PC-9 (cell line): Measurements from ENCODE around the gene MAP3K5. TPM values are rescaled to one million over a fixed set of nuclear protein-coding genes. Genes with fewer than 3 reads are reported as not detected.

Source experiments
- BruUV-seq: library from RNA; stranded (reverse); fragments of 400-500 nt; replicated peaks from 2 replicates; lab custom pipeline; 2021; lab: Mats Ljungman, UMichigan
- CTCF ChIA-PET: fragments of 300-600 bp; sonication (Branson Sonifier 250); formaldehyde crosslinking; loops from one replicate; lab custom pipeline; 2022; ENCODE audit warnings: antibody characterized with exemption; lab: Charles Lee
- POLR2A ChIA-PET: fragments of 300-600 bp; sonication (Branson Sonifier 250); formaldehyde crosslinking; loops from one replicate; lab custom pipeline; 2022; ENCODE audit warnings: antibody characterized with exemption; ENCODE audit not compliant: unreplicated experiment; lab: Charles Lee
- DNase-seq, 2 experiments: peaks; one replicate each; pipeline versions ENCODE4 v3.0.0 to v3.0.0-alpha.2; 2015 to 2022; ENCODE audit warnings: mixed read lengths in 1 of 2
- H2AFZ ChIP-seq: fragments of 200-600 bp; sonication (generic); 2 replicates; pipeline ENCODE4 v1.8.1; 2017; ENCODE audit warnings: antibody characterized with exemption
- H3F3A ChIP-seq: fragments of 200-600 bp; sonication (generic); 2 replicates; pipeline ENCODE4 v1.8.1; 2017; ENCODE audit warnings: antibody characterized with exemption, mild to moderate bottlenecking, low read depth; ENCODE audit not compliant: insufficient read depth
- H3K27ac ChIP-seq: fragments of 200-600 bp; sonication (generic); 2 replicates; pipeline ENCODE4 v1.6.1; 2016; ENCODE audit warnings: mixed run types
- H3K27me3 ChIP-seq: fragments of 200-600 bp; sonication (generic); 2 replicates; pipeline ENCODE4 v1.6.1; 2016; ENCODE audit warnings: low read depth, mixed run types; ENCODE audit not compliant: insufficient read depth
- H3K36me3 ChIP-seq: fragments of 200-600 bp; sonication (generic); 2 replicates; pipeline ENCODE4 v1.6.1; 2016; ENCODE audit warnings: low read depth, mixed run types
- H3K4me1 ChIP-seq: fragments of 200-600 bp; sonication (generic); replicated peaks from 2 replicates; pipeline ENCODE4 v1.6.1; 2016; ENCODE audit warnings: mixed run types; ENCODE audit not compliant: insufficient read depth
- H3K4me2 ChIP-seq: fragments of 200-600 bp; sonication (generic); 2 replicates; pipeline ENCODE4 v1.6.1; 2017; ENCODE audit warnings: mixed run types
- H3K4me3 ChIP-seq: fragments of 200-600 bp; sonication (generic); 2 replicates; pipeline ENCODE4 v1.6.1; 2016; ENCODE audit warnings: mixed run types
- H3K79me2 ChIP-seq: fragments of 200-600 bp; sonication (generic); 2 replicates; pipeline ENCODE4 v1.6.1; 2017; ENCODE audit warnings: low read depth, mixed run types
- H3K9me2 ChIP-seq: fragments of 200-600 bp; sonication (generic); 2 replicates; pipeline ENCODE4 v1.8.1; 2017; ENCODE audit warnings: mild to moderate bottlenecking; ENCODE audit not compliant: insufficient read depth
- H3K9me3 ChIP-seq: fragments of 200-600 bp; sonication (generic); 2 replicates; pipeline ENCODE4 v1.8.1; 2016; ENCODE audit warnings: low read depth; ENCODE audit not compliant: insufficient read depth
- H4K20me1 ChIP-seq: fragments of 200-600 bp; sonication (generic); 2 replicates; pipeline ENCODE4 v1.8.1; 2017; ENCODE audit not compliant: insufficient read depth
- EZH2 ChIP-seq: fragments of 200-600 bp; sonication (generic); IDR thresholded peaks from 2 replicates; pipeline ENCODE4 v1.8.0; 2017; ENCODE audit warnings: antibody characterized with exemption, low read depth
- intact Hi-C: fragments of 100-400 bp; cut with micrococcal nuclease; formaldehyde crosslinking; loops from one replicate; pipeline ENCODE4 v1.10.0; 2022; ENCODE audit not compliant: unreplicated experiment
- total RNA-seq: library from RNA; stranded (reverse); gene quantifications from 2 replicates; pipeline ENCODE4 v1.2.3, GENCODE V29; 2021
- TF ChIP-seq, protein P1 (sequence below): fragments of 200-600 bp; sonication (generic); conservative IDR thresholded peaks from 2 replicates; pipeline ENCODE4 v1.6.1; 2017; ENCODE audit warnings: mixed run types, antibody characterized with exemption, mild to moderate bottlenecking, moderate library complexity

Gene MAP3K5
- total RNA-seq, 1 experiment from 2014 or later, result 10.9 TPM

DNA sequence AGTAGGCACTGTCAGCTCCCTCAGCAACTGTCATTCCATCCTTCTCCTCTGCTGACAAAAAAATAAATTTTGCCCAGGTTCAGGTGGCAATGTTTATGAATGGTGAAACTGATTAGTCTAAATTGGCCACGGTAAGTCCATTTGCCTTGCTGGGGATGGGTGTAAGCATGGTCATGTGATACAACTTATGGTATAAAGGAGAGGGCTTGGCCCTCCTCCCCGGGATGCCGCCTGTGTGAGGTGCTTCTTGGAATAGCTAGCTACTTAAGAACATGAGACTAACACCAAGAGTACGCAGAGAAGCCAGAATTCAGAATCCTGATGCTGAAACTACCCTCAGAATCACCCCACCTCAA lies 147.7 kb downstream of the MAP3K5 start:
- BruUV-seq, result no TSS peak
- CTCF ChIA-PET, result interaction anchor here (0.6 to 3.1 kb wide), 7 partner anchors 34 to 275 kb away, joined by 3 to 102 read pairs (median 6); partner anchors contain the start of gene MAP3K5
- H3K4me3 ChIP-seq, result no peak overlapping the region
- H3F3A ChIP-seq, result peaks cover 14% of the 10 kb centered on the region
- H4K20me1 ChIP-seq, result no peaks in the 10 kb centered on the region
- no peak overlapping the region for H2AFZ ChIP-seq
- H3K4me2 ChIP-seq, result peak overlapping the region; percentile 39; the same call in 1 of the 2 replicates
- H3K9me2 ChIP-seq, result no peaks in the 10 kb centered on the region
- no peaks in the 10 kb centered on the region for H3K9me3 ChIP-seq
- intact Hi-C loops, result loop anchor here (1.0 kb wide), 3 partner anchors 34 to 149 kb away; no protein-coding TSS in a partner anchor
- H3K27me3 ChIP-seq, result no peaks in the 10 kb centered on the region
- POLR2A ChIA-PET, result interaction anchor here (0.5 to 1.4 kb wide), 2 partner anchors 145 to 148 kb away, joined by 8 to 9 read pairs; partner anchors contain the start of gene MAP3K5
- no peak for TF ChIP-seq EZH2
- TF ChIP-seq, protein P1, sequence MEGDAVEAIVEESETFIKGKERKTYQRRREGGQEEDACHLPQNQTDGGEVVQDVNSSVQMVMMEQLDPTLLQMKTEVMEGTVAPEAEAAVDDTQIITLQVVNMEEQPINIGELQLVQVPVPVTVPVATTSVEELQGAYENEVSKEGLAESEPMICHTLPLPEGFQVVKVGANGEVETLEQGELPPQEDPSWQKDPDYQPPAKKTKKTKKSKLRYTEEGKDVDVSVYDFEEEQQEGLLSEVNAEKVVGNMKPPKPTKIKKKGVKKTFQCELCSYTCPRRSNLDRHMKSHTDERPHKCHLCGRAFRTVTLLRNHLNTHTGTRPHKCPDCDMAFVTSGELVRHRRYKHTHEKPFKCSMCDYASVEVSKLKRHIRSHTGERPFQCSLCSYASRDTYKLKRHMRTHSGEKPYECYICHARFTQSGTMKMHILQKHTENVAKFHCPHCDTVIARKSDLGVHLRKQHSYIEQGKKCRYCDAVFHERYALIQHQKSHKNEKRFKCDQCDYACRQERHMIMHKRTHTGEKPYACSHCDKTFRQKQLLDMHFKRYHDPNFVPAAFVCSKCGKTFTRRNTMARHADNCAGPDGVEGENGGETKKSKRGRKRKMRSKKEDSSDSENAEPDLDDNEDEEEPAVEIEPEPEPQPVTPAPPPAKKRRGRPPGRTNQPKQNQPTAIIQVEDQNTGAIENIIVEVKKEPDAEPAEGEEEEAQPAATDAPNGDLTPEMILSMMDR, result no peak
- H3K27ac ChIP-seq, result no peak overlapping the region
- 0 out of 2 replicates have a peak, but pooled peaks cover 6% of the 10 kb centered on the region for H3K36me3 ChIP-seq
- H3K79me2 ChIP-seq, result no peaks in the 10 kb centered on the region
- DNase-seq, result no peak
- H3K4me1 ChIP-seq, result peaks cover 9% of the 10 kb centered on the region

DNA sequence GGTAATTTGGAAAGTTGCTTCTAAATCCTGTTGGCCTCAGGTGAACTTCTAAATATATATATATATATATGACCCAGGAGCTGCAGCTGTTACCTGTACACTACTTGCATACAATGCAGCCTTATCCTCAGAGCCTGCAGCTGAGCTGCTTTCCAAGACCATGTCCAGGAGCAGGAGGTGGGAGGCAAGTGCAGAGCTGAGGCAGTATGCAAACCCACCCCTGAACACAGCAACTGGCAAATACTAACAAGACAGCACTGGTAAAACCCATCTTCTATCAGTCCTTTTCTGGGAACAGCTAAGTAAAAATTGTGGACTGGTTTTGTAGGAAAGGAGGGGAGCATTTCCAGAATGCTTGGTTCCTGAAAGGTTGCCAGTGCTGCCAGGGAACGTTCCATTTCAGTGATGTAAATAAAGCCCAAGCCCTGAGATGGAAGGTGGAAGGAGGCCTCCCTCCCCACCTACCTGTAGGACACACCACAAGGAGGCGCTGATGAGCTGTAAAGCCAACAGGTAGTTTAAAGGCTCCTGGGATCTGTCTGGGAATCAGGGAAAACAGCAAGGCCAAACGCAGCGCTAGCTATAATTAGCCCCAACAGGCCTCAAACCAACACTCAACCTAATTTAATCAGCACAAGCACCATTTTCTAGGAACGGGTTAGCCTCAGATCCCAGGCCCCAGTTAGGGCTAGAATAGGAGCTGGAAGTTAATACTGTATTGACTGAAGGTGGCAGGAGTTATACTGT lies 148.3 kb downstream of the MAP3K5 start:
- H3K36me3 ChIP-seq, result 0 out of 2 replicates have a peak, but pooled peaks cover 6% of the 10 kb centered on the region
- H4K20me1 ChIP-seq, result no peaks in the 10 kb centered on the region
- no peak overlapping the region for H2AFZ ChIP-seq
- intact Hi-C loops, result loop anchor here (1.0 kb wide), 3 partner anchors 34 to 149 kb away; no protein-coding TSS in a partner anchor
- peaks cover 9% of the 10 kb centered on the region for H3K4me1 ChIP-seq
- H3K79me2 ChIP-seq, result no peaks in the 10 kb centered on the region
- BruUV-seq, result no TSS peak
- H3K27me3 ChIP-seq, result no peaks in the 10 kb centered on the region
- TF ChIP-seq, protein P1, result peak; percentile 99
- TF ChIP-seq EZH2, result no peak
- H3K4me2 ChIP-seq, result peak overlapping the region; percentile 39
- no peaks in the 10 kb centered on the region for H3K9me3 ChIP-seq
- peaks cover 14% of the 10 kb centered on the region for H3F3A ChIP-seq
- H3K4me3 ChIP-seq, result no peak overlapping the region
- peak; percentile 85 to 90 for DNase-seq
- no peaks in the 10 kb centered on the region for H3K9me2 ChIP-seq
- POLR2A ChIA-PET, result interaction anchor here (0.5 to 1.4 kb wide), 2 partner anchors 146 to 148 kb away, joined by 8 to 9 read pairs; partner anchors contain the start of gene MAP3K5
- no peak overlapping the region for H3K27ac ChIP-seq
- CTCF ChIA-PET, result interaction anchor here (0.7 to 3.1 kb wide), 8 partner anchors 9 to 148 kb away, joined by 3 to 102 read pairs (median 6); partner anchors contain the start of gene MAP3K5

DNA sequence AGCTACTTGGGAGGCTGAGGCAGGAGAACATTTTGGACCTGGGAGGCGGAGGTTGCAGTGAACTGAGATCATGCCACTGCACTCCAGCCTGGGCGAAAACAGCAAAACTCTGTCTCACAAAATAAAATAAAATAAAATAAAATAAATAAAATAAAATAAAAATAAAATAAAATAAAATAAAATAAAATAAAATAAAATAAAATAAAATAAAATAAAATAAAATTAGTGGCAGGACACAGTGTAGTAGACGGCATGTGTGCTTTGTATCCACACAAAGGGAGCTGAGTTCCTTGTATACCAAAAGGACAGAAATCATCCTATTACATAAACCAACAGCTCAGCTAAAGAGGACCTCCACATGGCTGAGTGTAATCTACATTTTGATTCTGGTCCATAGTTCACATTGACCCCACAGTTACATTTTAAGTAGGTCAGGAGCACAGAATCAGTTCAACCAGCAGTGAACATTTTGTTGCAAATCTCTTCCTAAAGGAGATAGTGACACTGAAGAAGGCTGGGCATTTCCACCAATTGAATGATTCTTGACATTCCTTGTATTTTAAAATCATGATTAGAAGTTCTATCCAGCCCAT lies 150.3 kb downstream of the MAP3K5 start:
- Histone ChIP-seq H3K36me3 (0 out of 2 replicates have a peak, but pooled peaks cover 19% of the 10 kb centered on the region), H3K4me2 (no peak overlapping the region), H3K9me3 (no peaks in the 10 kb centered on the region), H3K4me3 (no peak overlapping the region), H3F3A (peaks cover 14% of the 10 kb centered on the region), H4K20me1 (no peaks in the 10 kb centered on the region), H3K27me3 (no peaks in the 10 kb centered on the region), H3K4me1 (peaks cover 9% of the 10 kb centered on the region), H3K27ac (no peak overlapping the region), H2AFZ (no peak overlapping the region), H3K9me2 (no peaks in the 10 kb centered on the region; the same call in 1 of the 2 replicates), H3K79me2 (no peaks in the 10 kb centered on the region)
- DNase-seq, result no peak
- no TSS peak for BruUV-seq
- intact Hi-C loops, result no loop called here
- ChIA-PET CTCF (interaction anchor here (1.3 kb wide), 1 partner anchor 150 kb away, joined by 4 read pairs; the partner anchor contains the start of gene MAP3K5), POLR2A (no interaction called here)
- no peak for TF ChIP-seq EZH2
- TF ChIP-seq, protein P1, result no peak
